H1 (cell line): ENCODE results near the gene TOMM40. TPM values are rescaled to one million over a fixed set of nuclear protein-coding genes. Genes with fewer than 3 reads are reported as not detected.

ENCODE experiments used
- BACH1 ChIP-seq: IDR thresholded peaks from 2 replicates; pipeline ENCODE4 v1.6.1; 2012; ENCODE audit warnings: low read length, improper control_type of control experiment
- CEBPB ChIP-seq: IDR thresholded peaks from 2 replicates; pipeline ENCODE4 v1.6.1; 2012; ENCODE audit warnings: low read depth, low read length
- GABPA ChIP-seq: IDR thresholded peaks from 2 replicates; pipeline ENCODE4 v1.6.1; 2011; ENCODE audit warnings: mild to moderate bottlenecking, low read length, moderate library complexity, borderline replicate concordance; ENCODE audit not compliant: insufficient read depth
- HDAC2 ChIP-seq, 2 experiments: fragments of 300-600 bp in 1 of 2; sonication (generic) in 1 of 2; IDR thresholded peaks; 2 replicates each; pipeline ENCODE4 v1.6.1; 2011 to 2012; ENCODE audit warnings: low read depth in 2 of 2, low read length in 2 of 2, mild to moderate bottlenecking in 2 of 2, moderate library complexity in 2 of 2, borderline replicate concordance in 1 of 2, inconsistent platforms in 1 of 2
- KDM5A ChIP-seq: fragments of 200-600 bp; IDR thresholded peaks from 2 replicates; pipeline ENCODE4 v1.7.1; 2012; ENCODE audit warnings: mild to moderate bottlenecking, low read length, inconsistent platforms, mixed read lengths
- MAFK ChIP-seq: IDR thresholded peaks from 2 replicates; pipeline ENCODE4 v1.6.1; 2012; ENCODE audit warnings: low read depth, mild to moderate bottlenecking, improper control_type of control experiment, low read length
- SUZ12 ChIP-seq: fragments of 200-600 bp; sonication (generic); IDR thresholded peaks from 2 replicates; pipeline ENCODE4 v1.6.1; 2012; ENCODE audit warnings: mild to moderate bottlenecking, inconsistent platforms, low read length, moderate library complexity, mixed read lengths
- TAF1 ChIP-seq: IDR thresholded peaks from 2 replicates; pipeline ENCODE4 v1.6.1; 2011; ENCODE audit warnings: mild to moderate bottlenecking, low read depth, low read length
- polyA plus RNA-seq, 7 experiments: library from polyadenylated mRNA; depleted of rRNA in 3 of 7; stranded (reverse) in 5 of 7; unstranded in 2 of 7; fragments of >200 nt in 5 of 7; fragments of 200-250 nt in 2 of 7; gene quantifications; 1 replicate in 5 of 7; 2 replicates in 1 of 7; 4 replicates in 1 of 7; pipeline versions ENCODE4 v1.2.1 to v1.2.3, GENCODE V29; 2011 to 2013; ENCODE audit warnings: missing spikeins in 2 of 7, mixed read lengths in 2 of 7
- total RNA-seq: library from RNA; stranded (reverse); fragmentation: NEBNext Ultra II Directional; extraction: Animal tissue kit (Norgen Biotek cat#: 25700); gene quantifications from 2 replicates; pipeline ENCODE4 v1.2.1, GENCODE V29; 2021
- TF ChIP-seq, protein P1 (sequence below): fragments of 300-600 bp; sonication (generic); IDR thresholded peaks from 2 replicates; pipeline ENCODE4 v1.7.1; 2012; ENCODE audit warnings: low read length, moderate library complexity, mild to moderate bottlenecking, inconsistent platforms; ENCODE audit not compliant: insufficient replicate concordance
- TF ChIP-seq, protein P2 (sequence below): IDR thresholded peaks from 2 replicates; pipeline ENCODE4 v1.6.1; 2012; ENCODE audit warnings: inconsistent platforms

Gene TOMM40
- total and polyA plus RNA-seq, 2 of the 8 experiments (the other 6 are each of a cell fraction or from before 2014, with no cell fraction given): 154 to 179 TPM

DNA sequence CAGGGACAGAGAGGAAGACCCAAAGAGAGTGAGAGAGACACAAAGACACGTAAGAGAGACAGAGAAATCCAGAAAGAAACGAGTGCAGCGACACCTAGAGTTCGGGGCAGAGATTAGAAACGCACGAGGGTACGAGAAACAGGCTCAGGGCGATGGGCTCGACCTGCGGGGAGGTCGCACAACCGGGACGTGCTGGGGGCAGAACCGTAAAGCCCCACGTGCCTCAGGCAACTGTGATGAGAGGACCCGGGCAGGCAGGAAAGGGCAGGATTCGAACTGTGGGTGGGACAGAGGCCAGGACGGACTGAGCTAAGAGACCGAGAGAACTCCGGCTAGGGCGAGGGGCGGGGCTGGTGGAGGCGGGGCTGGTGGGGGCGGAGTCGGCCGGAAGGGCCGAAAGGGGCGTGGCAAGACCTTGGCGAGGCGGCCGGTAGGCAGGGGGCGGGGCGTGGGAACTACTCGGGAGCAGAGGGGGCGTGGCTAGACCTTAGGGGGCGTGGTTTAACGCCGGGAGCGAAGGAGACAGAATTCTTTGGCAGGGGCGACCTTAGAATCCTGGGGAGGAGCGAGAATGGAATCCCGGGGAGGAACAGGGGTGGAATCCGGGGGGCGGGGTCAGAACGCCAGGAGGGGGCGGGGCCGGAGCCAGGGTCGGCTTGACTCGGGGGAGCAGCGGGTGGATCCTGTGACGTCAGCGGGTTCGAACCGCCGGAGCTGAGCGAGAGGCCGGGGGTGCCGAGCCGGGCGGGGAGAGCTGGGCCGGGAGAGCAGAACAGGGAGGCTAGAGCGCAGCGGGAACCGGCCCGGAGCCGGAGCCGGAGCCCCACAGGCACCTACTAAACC, 45.2 kb upstream of the TOMM40 start, which contains the start of gene NECTIN2 (continued):
- TF ChIP-seq, protein P1, sequence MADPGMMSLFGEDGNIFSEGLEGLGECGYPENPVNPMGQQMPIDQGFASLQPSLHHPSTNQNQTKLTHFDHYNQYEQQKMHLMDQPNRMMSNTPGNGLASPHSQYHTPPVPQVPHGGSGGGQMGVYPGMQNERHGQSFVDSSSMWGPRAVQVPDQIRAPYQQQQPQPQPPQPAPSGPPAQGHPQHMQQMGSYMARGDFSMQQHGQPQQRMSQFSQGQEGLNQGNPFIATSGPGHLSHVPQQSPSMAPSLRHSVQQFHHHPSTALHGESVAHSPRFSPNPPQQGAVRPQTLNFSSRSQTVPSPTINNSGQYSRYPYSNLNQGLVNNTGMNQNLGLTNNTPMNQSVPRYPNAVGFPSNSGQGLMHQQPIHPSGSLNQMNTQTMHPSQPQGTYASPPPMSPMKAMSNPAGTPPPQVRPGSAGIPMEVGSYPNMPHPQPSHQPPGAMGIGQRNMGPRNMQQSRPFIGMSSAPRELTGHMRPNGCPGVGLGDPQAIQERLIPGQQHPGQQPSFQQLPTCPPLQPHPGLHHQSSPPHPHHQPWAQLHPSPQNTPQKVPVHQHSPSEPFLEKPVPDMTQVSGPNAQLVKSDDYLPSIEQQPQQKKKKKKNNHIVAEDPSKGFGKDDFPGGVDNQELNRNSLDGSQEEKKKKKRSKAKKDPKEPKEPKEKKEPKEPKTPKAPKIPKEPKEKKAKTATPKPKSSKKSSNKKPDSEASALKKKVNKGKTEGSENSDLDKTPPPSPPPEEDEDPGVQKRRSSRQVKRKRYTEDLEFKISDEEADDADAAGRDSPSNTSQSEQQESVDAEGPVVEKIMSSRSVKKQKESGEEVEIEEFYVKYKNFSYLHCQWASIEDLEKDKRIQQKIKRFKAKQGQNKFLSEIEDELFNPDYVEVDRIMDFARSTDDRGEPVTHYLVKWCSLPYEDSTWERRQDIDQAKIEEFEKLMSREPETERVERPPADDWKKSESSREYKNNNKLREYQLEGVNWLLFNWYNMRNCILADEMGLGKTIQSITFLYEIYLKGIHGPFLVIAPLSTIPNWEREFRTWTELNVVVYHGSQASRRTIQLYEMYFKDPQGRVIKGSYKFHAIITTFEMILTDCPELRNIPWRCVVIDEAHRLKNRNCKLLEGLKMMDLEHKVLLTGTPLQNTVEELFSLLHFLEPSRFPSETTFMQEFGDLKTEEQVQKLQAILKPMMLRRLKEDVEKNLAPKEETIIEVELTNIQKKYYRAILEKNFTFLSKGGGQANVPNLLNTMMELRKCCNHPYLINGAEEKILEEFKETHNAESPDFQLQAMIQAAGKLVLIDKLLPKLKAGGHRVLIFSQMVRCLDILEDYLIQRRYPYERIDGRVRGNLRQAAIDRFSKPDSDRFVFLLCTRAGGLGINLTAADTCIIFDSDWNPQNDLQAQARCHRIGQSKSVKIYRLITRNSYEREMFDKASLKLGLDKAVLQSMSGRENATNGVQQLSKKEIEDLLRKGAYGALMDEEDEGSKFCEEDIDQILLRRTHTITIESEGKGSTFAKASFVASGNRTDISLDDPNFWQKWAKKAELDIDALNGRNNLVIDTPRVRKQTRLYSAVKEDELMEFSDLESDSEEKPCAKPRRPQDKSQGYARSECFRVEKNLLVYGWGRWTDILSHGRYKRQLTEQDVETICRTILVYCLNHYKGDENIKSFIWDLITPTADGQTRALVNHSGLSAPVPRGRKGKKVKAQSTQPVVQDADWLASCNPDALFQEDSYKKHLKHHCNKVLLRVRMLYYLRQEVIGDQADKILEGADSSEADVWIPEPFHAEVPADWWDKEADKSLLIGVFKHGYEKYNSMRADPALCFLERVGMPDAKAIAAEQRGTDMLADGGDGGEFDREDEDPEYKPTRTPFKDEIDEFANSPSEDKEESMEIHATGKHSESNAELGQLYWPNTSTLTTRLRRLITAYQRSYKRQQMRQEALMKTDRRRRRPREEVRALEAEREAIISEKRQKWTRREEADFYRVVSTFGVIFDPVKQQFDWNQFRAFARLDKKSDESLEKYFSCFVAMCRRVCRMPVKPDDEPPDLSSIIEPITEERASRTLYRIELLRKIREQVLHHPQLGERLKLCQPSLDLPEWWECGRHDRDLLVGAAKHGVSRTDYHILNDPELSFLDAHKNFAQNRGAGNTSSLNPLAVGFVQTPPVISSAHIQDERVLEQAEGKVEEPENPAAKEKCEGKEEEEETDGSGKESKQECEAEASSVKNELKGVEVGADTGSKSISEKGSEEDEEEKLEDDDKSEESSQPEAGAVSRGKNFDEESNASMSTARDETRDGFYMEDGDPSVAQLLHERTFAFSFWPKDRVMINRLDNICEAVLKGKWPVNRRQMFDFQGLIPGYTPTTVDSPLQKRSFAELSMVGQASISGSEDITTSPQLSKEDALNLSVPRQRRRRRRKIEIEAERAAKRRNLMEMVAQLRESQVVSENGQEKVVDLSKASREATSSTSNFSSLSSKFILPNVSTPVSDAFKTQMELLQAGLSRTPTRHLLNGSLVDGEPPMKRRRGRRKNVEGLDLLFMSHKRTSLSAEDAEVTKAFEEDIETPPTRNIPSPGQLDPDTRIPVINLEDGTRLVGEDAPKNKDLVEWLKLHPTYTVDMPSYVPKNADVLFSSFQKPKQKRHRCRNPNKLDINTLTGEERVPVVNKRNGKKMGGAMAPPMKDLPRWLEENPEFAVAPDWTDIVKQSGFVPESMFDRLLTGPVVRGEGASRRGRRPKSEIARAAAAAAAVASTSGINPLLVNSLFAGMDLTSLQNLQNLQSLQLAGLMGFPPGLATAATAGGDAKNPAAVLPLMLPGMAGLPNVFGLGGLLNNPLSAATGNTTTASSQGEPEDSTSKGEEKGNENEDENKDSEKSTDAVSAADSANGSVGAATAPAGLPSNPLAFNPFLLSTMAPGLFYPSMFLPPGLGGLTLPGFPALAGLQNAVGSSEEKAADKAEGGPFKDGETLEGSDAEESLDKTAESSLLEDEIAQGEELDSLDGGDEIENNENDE: no peak
- TF ChIP-seq HDAC2 (IDR thresholded peaks at IDR 0.05; ENCODE audit: borderline replicate concordance in 1 of 2, low read depth in 2 of 2, low read length in 2 of 2): 0 out of 4 replicates have a peak, but pooled peaks of 1 of the 2 experiments have one; percentile 49
- no peak for TF ChIP-seq BACH1
- TF ChIP-seq GABPA: no peak
- TF ChIP-seq MAFK: no peak
- no peak for TF ChIP-seq SUZ12
- TF ChIP-seq KDM5A: no peak
- no peak for TF ChIP-seq CEBPB
- TF ChIP-seq, protein P2, sequence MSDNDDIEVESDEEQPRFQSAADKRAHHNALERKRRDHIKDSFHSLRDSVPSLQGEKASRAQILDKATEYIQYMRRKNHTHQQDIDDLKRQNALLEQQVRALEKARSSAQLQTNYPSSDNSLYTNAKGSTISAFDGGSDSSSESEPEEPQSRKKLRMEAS: peak; percentile 81
- TF ChIP-seq TAF1: peak; percentile 72
